ENCODE results near the gene HIPK2. TPM values are rescaled to one million over a fixed set of nuclear protein-coding genes. Genes with fewer than 3 reads are reported as not detected.

The HIPK2 gene
- total RNA-seq, 1 donor from 2014 or later: 65.2 TPM

- intact Hi-C loops (cut with DNase I): no loop called here
- ATAC-seq (no peak), DNase-seq (ENCODE audit: low spot score) (no peak)
Measured at GRCh38 chr7:139548302-139549028, 229.3 kb downstream of the HIPK2 start.

GRCh38 chr7:139544645-139545044, 233.2 kb downstream of the HIPK2 start:
- ATAC-seq: no peak
- intact Hi-C loops (cut with DNase I): no loop called here
- peak; percentile 31 for DNase-seq (ENCODE audit: low spot score)

- ATAC-seq (no peak), DNase-seq (ENCODE audit: low spot score) (no peak)
Measured at GRCh38 chr7:139543801-139544603, 233.8 kb downstream of the HIPK2 start.

GRCh38 chr7:139542308-139543151, 235.3 kb downstream of the HIPK2 start:
- intact Hi-C loops (cut with DNase I): no loop called here
- no peak for DNase-seq (ENCODE audit: low spot score)
- no peak for ATAC-seq

More at GRCh38 chr7:139543801-139544603, 233.8 kb downstream of the HIPK2 start:
- intact Hi-C loops (cut with DNase I): no loop called here

- intact Hi-C loops (cut with DNase I): no loop called here
- ATAC-seq (no peak), DNase-seq (ENCODE audit: low spot score) (no peak)
Measured at GRCh38 chr7:139541600-139542307, 236.0 kb downstream of the HIPK2 start.

- ATAC-seq: no peak
- intact Hi-C loops (cut with DNase I): no loop called here
- peak; percentile 46 for DNase-seq (ENCODE audit: low spot score)
Measured at GRCh38 chr7:139540203-139540602, 237.6 kb downstream of the HIPK2 start.

- DNase-seq (ENCODE audit: low spot score) (peak; percentile 45), ATAC-seq (peak; percentile 48)
- intact Hi-C loops (cut with DNase I): no loop called here
Measured at GRCh38 chr7:139538881-139539635, 238.7 kb downstream of the HIPK2 start.

- DNase-seq (ENCODE audit: low spot score) (no peak), ATAC-seq (no peak)
Measured at GRCh38 chr7:139536152-139536551, 241.6 kb downstream of the HIPK2 start.

GRCh38 chr7:139534966-139535651, 242.7 kb downstream of the HIPK2 start:
- intact Hi-C loops (cut with DNase I): no loop called here
- no peak for ATAC-seq
- DNase-seq (ENCODE audit: low spot score): no peak

More at GRCh38 chr7:139536152-139536551, 241.6 kb downstream of the HIPK2 start:
- intact Hi-C loops (cut with DNase I): no loop called here

- peak; percentile 8 for DNase-seq (ENCODE audit: low spot score)
- intact Hi-C loops (cut with DNase I): no loop called here
- ATAC-seq: no peak
Measured at GRCh38 chr7:139534096-139534495, 243.7 kb downstream of the HIPK2 start.

GRCh38 chr7:139532636-139533155, 245.1 kb downstream of the HIPK2 start:
- intact Hi-C loops (cut with DNase I): no loop called here
- peak; percentile 19 for DNase-seq (ENCODE audit: low spot score)
- no peak for ATAC-seq

- intact Hi-C loops (cut with DNase I): no loop called here
- DNase-seq (ENCODE audit: low spot score): no peak
- no peak for ATAC-seq
Measured at GRCh38 chr7:139531094-139531493, 246.7 kb downstream of the HIPK2 start.

- ATAC-seq (no peak), DNase-seq (ENCODE audit: low spot score) (no peak)
- intact Hi-C loops (cut with DNase I): no loop called here
Measured at GRCh38 chr7:139526578-139527544, 250.9 kb downstream of the HIPK2 start.

GRCh38 chr7:139525750-139526149, 252.0 kb downstream of the HIPK2 start:
- ATAC-seq: peak; percentile 15
- intact Hi-C loops (cut with DNase I): no loop called here
- no peak for DNase-seq (ENCODE audit: low spot score)

- DNase-seq (ENCODE audit: low spot score): no peak
- ATAC-seq: peak; percentile 39
Measured at GRCh38 chr7:139525239-139525638, 252.6 kb downstream of the HIPK2 start.

More at GRCh38 chr7:139525239-139525638, 252.6 kb downstream of the HIPK2 start:
- intact Hi-C loops (cut with DNase I): no loop called here
